HG03066 (cell line): ENCODE measurements around the gene AGRN.
"Not testable (repeated sequence)": the region's sequence is repeated elsewhere in the genome, so short reads cannot be mapped to it uniquely, and the experiment has no call there.

Experiments used
- ATAC-seq: cut with Tn5 transposase; IDR thresholded peaks from one replicate; pipeline ENCODE4 v1.9.1; 2021; ENCODE audit warnings: low read depth; ENCODE audit not compliant: unreplicated experiment

AGRN gene

GRCh38 chr1:981491-981954 is 38.4 kb upstream of the AGRN start:
- ATAC-seq: no peak

DNA sequence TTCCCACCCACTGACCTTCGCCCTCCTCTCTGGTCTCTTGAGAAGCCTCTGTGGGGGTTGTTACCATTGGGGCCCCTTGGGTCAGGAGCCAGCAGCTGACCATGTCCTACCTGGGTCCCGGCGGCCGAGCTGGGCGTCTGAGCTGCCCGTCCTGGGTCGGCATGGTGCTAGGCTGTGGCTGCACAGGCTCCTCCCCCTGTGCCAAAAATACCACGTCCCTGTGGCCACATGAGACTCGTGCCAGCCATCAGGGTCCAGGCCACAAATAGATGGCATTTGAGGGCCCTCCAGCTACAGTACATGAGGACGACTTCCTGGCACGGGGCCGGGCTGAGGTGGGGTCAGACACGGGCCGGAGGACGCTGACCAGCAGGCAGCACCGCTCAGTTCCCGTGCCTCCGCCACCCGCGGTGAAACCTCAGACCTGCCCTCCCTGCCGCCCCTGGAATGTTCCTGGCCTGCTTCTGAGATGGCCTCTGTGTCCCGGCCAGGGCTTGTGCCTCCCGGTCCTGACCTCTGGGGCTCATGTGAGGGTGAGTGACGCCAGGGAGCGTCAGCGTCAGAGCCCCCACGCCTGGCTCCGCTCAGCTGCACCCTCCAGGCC is 37.9 kb upstream of the AGRN start, which contains the start of gene PERM1:
TSS of gene PERM1 (minus strand) at position 139 of the 604 bp plus-strand sequence. CDS start 1,064 bp downstream, outside the sequence.
- ATAC-seq: no peak

DNA sequence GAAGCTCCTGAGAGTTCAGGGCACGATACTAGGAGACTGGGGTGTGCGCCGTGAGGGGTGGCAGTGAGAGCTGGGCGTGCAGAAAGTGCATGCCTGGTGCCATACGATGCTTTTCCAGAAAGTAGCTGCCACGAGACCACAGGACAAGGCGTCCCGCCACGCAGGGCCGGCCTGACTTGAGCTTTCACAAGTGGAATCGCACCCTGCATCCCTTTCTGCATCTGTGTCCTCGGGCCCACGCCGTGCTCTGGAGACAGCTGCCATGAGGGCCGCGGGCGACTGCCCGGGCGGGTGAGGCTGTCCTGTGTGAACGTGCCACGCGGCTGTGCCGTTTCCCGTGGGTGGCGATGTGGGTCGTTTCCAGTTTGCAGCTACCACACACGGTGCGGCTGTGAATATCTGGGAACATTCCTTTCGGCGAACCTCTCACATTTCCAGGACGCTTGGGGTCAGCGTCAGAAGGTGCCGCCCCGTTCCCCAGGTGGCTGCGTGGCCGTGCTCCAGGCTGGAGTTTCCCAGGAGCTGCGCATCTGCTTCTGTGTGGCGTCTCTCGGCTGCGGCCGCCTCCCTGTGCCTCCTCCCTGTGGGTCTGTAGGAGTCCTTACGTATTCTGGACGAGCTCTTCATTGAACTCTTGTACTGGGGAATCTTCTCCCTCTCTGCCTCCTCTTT is 37.0 kb upstream of the AGRN start:
- no peak for ATAC-seq

- no peak for ATAC-seq
Measured at GRCh38 chr1:983798-984475, 36.0 kb upstream of the AGRN start.

GRCh38 chr1:984476-984814 is 35.5 kb upstream of the AGRN start:
- ATAC-seq: no peak

DNA sequence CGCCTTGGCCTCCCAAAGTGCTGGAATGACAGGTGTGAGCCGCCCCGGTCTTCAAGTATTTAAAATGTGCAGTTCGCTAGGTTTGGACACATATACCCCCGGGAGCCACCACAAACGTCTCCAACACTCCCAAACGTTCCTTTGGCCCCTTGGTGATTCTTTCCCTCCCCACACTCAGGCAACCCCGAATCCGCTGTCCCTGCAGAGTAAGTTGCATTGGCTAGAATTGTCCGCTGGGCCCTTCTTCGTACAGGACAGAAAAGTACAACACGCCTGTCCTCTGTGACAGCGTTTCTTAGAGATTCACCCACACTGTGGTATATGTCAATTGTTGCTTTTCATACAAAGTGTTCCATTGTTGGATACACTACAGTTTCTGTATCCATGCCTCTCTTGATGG is 34.8 kb upstream of the AGRN start:
- ATAC-seq: no peak

DNA sequence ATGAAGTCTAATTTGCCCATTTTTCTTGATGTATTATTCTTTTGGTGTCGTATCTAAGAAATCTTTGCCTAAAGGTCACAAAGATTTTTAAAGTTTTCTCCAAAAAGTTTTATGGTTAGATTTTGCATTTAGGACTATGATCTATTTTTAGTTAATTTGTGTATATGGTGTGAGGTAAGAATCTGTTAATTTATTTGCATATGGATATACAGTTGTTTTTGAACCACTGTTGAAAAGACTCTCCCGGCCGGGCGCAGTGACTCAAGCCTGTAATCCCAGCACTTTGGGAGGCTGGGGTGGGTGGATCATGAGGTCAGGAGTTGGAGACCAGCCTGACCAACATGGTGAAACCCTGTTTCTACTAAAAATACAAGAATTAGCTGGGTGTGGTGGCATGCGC is 31.9 kb upstream of the AGRN start:
- not testable (repeated sequence) for ATAC-seq

DNA sequence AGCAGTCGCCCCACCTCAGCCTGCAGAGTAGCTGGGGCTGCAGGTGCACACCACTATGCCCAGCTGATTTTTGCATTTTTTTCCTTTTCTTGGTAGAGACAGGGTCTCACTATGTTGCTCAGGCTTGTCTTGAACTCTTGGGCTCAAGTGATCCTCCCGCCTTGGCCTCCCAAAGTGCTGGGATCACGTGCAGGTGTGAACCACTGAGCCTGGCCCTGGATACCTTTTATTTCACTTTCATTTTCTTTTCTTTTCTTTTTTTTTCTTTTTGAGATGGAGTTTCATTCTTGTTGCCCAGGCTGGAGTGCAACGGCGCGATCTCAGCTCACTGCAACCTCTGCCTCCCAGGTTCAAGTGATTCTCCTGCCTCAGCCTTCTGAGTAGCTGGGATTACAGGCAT is 28.6 kb upstream of the AGRN start:
- ATAC-seq: not testable (repeated sequence)

- no peak for ATAC-seq
Measured at GRCh38 chr1:991895-992294, 28.0 kb upstream of the AGRN start.

DNA sequence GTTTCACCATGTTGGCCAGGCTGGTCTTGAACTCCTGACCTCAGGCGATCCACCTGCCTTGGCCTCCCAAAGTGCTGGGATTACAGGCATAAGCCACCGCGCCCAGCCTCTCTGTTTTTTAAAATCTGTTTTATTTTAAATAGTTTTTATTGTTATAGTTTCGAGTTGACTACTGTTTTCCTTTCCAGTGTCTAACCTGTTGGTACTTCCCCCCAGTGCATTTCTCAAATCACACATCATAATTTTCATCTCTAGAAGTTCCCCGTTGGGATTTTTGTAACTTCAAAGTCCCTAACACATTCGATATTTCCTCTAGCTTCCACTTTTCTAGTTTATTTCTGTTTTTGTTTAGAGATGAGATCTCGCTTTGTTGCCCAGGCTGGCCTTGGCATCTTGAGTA is 27.6 kb upstream of the AGRN start:
- no peak for ATAC-seq

DNA sequence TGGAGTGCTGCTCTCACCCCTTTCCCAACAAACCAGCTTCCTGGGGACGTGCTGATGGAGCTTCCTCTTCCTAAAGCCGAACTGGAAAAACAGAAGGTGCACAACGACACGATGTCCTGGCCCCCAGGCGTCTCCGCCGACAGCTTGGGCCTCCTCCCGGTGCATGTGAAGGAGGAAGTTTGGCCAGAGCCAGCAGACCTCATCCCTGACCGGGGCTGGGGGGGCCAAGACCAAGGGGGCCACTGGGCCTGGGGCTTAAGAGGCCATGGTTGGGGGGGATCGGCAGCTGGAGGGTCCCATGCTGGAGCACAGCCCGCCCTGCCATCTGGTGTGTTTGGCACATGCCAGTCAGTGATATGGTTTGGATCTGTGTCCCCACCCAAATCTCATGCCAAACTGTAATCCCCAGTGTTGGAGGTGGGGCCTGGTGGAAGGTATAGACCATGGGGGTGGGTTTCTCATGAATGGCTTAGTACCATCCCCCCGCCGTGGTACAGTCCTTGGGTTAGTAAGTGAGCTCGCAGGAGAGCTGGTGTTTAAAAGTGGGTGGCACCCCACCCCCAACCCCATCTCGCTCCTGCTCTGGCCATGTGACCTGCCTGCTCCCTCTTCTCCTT is 26.4 kb upstream of the AGRN start:
- no peak for ATAC-seq

DNA sequence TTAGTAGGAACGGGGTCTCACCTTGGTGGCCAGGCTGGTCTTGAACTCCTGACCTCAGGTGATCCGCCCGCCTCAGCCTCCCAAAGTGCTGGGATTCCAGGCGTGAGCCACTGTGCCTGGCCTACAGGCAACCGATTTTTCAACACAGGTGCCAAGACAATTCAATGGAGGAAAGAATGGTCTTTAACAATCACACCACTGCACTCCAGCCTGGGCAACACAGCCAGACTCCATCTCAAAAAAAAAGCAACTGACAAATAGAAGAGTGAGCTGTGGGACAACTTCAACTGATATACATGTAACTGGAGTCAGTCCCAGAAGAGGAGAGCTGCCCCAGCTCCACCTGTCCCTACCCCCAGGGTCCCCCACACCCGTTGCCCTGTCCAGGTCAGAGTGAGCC is 25.4 kb upstream of the AGRN start:
- ATAC-seq: not testable (repeated sequence)

DNA sequence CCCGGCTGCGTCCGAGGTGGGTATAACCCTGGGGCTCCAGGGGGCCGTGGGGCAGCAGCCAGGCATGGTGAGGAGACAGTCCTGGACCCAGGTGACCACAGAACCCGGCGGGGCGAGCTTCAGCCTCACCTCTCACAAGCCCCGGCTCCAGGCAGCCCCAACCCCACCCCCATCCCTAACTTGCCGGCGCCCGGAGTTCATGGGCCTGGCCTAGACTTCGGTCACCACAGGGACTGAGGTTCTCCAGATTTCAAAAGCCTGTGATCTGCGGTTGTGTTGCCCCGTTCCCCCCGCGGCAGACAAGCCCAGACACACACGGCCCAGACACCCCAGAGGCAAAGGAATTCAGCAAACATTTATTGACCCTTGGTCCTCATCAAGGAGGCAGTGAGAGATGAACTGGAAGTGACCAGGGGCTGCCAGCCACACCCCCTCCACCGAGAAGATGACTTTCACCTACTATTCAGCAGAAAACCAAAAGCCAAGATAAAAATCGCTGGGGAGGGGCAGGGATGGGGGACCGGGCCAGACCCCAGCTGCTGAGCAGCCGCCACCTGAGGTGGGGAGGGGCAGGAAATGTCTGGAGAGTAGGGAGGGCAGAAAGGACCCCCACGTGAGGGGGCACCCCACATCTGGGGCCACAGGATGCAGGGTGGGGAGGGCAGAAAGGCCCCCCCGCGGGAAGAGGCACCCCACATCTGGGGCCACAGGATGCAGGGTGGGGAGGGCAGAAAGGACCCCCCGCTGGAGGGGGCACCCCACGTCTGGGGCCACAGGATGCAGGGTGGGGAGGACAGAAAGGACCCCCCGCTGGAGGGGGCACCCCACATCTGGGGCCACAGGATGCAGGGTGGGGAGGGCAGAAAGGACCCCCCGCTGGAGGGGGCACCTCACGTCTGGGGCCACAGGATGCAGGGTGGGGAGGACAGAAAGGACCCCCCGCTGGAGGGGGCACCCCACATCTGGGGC is 24.0 kb upstream of the AGRN start:
- ATAC-seq: no peak

- ATAC-seq: no peak
Measured at GRCh38 chr1:996851-997712, 22.8 kb upstream of the AGRN start.

GRCh38 chr1:997713-997992 is 22.3 kb upstream of the AGRN start:
- ATAC-seq: no peak

- no peak for ATAC-seq
Measured at GRCh38 chr1:997993-998744, 21.8 kb upstream of the AGRN start.

GRCh38 chr1:998745-998994 is 21.2 kb upstream of the AGRN start:
- no peak for ATAC-seq

GRCh38 chr1:998995-999724 is 20.8 kb upstream of the AGRN start:
- ATAC-seq: no peak
